Stimulated activated CD4-positive, alpha-beta T cell treated with anti-CD3 and anti-CD28 coated beads, Interleukin-1b, Interleukin-23, amount 100 ng/mL, for 48 hours (primary cell): ENCODE measurements around the gene TAGAP.

ENCODE experiments used
- DNase-seq: peaks from one replicate; pipeline ENCODE4 v3.0.0-alpha.2; 2020

Gene TAGAP

GRCh38 chr6:159044899-159045727 is at the start of gene TAGAP:
TAGAP (minus strand) TSS chr6:159044991; CDS start chr6:159044146, 845 bp downstream.
- DNase-seq, result peak; percentile 87

- DNase-seq, result peak; percentile 36
Observed at GRCh38 chr6:159093609-159094443, 49.0 kb upstream of the TAGAP start.

GRCh38 chr6:159092631-159093030 is 47.8 kb upstream of the TAGAP start:
- no peak for DNase-seq

- no peak for DNase-seq
Observed at GRCh38 chr6:159090530-159091480, 46.0 kb upstream of the TAGAP start.

GRCh38 chr6:159089909-159090308 is 45.1 kb upstream of the TAGAP start:
- no peak for DNase-seq

GRCh38 chr6:159089443-159089842 is 44.7 kb upstream of the TAGAP start:
- DNase-seq, result no peak

GRCh38 chr6:159086033-159086618 is 41.3 kb upstream of the TAGAP start:
- no peak for DNase-seq

- no peak for DNase-seq
Observed at GRCh38 chr6:159085396-159085895, 40.7 kb upstream of the TAGAP start.

GRCh38 chr6:159084493-159085091 is 39.8 kb upstream of the TAGAP start:
- DNase-seq, result no peak

- no peak for DNase-seq
Observed at GRCh38 chr6:159083146-159083545, 38.4 kb upstream of the TAGAP start.

GRCh38 chr6:159082039-159082815 is 37.4 kb upstream of the TAGAP start:
- DNase-seq, result no peak

GRCh38 chr6:159080217-159080976 is 35.6 kb upstream of the TAGAP start:
- DNase-seq, result no peak

- DNase-seq, result no peak
Observed at GRCh38 chr6:159079367-159079766, 34.6 kb upstream of the TAGAP start.

GRCh38 chr6:159077123-159077522 is 32.3 kb upstream of the TAGAP start:
- no peak for DNase-seq

GRCh38 chr6:159075506-159076228 is 30.9 kb upstream of the TAGAP start:
- DNase-seq, result no peak

- DNase-seq, result no peak
Observed at GRCh38 chr6:159074876-159075275, 30.1 kb upstream of the TAGAP start.

GRCh38 chr6:159074120-159074684 is 29.4 kb upstream of the TAGAP start:
- no peak for DNase-seq

- no peak for DNase-seq
Observed at GRCh38 chr6:159071843-159072769, 27.3 kb upstream of the TAGAP start.
